Activated naive CD8-positive, alpha-beta T cell treated with anti-CD3 and anti-CD28 coated beads, Interleukin-2, amount 50 U/mL, for 24 hours (primary cell): ENCODE data around the gene LIPC.

Experiments
- ATAC-seq: fragments of 150-1000 bp; cut with Tn5 transposase; one replicate; pipeline ENCODE4 v1.10.0; 2021
- DNase-seq: peaks from one replicate; pipeline ENCODE4 v3.0.0; 2021
- H3K27ac Mint-ChIP-seq: one replicate; pipeline ENCODE4 v1.8.0; 2021; ENCODE audit warnings: mild to moderate bottlenecking, mixed read lengths
- H3K27me3 Mint-ChIP-seq: one replicate; pipeline ENCODE4 v1.8.0; 2021; ENCODE audit warnings: mixed read lengths
- H3K36me3 Mint-ChIP-seq: one replicate; pipeline ENCODE4 v1.8.0; 2021; ENCODE audit warnings: low read depth, mixed read lengths
- H3K4me1 Mint-ChIP-seq: one replicate; pipeline ENCODE4 v1.8.0; 2021; ENCODE audit warnings: mixed read lengths
- H3K4me3 Mint-ChIP-seq: one replicate; pipeline ENCODE4 v1.8.0; 2021; ENCODE audit warnings: mild to moderate bottlenecking, moderate library complexity, mixed read lengths
- H3K9me3 Mint-ChIP-seq: one replicate; pipeline ENCODE4 v1.8.0; 2021; ENCODE audit warnings: mixed read lengths

The LIPC gene

GRCh38 chr15:58398643-58399042 is 33.1 kb upstream of the LIPC start:
- Mint-ChIP-seq H3K4me1 (no peaks in the 10 kb centered on the region), H3K4me3 (no peak overlapping the region), H3K27me3 (no peaks in the 10 kb centered on the region), H3K9me3 (no peaks in the 10 kb centered on the region), H3K36me3 (no peaks in the 10 kb centered on the region), H3K27ac (no peak overlapping the region)
- ATAC-seq (no peak), DNase-seq (no peak)

- no peaks in the 10 kb centered on the region for H3K27me3 Mint-ChIP-seq
- no peak for DNase-seq
- no peaks in the 10 kb centered on the region for H3K9me3 Mint-ChIP-seq
- no peak for ATAC-seq
- no peaks in the 10 kb centered on the region for H3K4me1 Mint-ChIP-seq
- no peak overlapping the region for H3K4me3 Mint-ChIP-seq
- H3K27ac Mint-ChIP-seq, result no peak overlapping the region
- H3K36me3 Mint-ChIP-seq, result no peaks in the 10 kb centered on the region
Measured at GRCh38 chr15:58399739-58400138, 32.1 kb upstream of the LIPC start.

- no peak for ATAC-seq
- no peaks in the 10 kb centered on the region for H3K27me3 Mint-ChIP-seq
- no peak overlapping the region for H3K4me3 Mint-ChIP-seq
- no peak overlapping the region for H3K27ac Mint-ChIP-seq
- no peak for DNase-seq
- H3K36me3 Mint-ChIP-seq, result no peaks in the 10 kb centered on the region
- no peaks in the 10 kb centered on the region for H3K4me1 Mint-ChIP-seq
- H3K9me3 Mint-ChIP-seq, result no peaks in the 10 kb centered on the region
Measured at GRCh38 chr15:58401276-58401675, 30.5 kb upstream of the LIPC start.

GRCh38 chr15:58401991-58402649 is 29.7 kb upstream of the LIPC start:
- H3K9me3 Mint-ChIP-seq, result no peaks in the 10 kb centered on the region
- DNase-seq, result no peak
- ATAC-seq, result no peak
- no peaks in the 10 kb centered on the region for H3K27me3 Mint-ChIP-seq
- H3K4me1 Mint-ChIP-seq, result no peaks in the 10 kb centered on the region
- H3K27ac Mint-ChIP-seq, result no peak overlapping the region
- H3K4me3 Mint-ChIP-seq, result no peak overlapping the region
- no peaks in the 10 kb centered on the region for H3K36me3 Mint-ChIP-seq

GRCh38 chr15:58403581-58403980 is 28.2 kb upstream of the LIPC start:
- no peak overlapping the region for H3K4me3 Mint-ChIP-seq
- no peaks in the 10 kb centered on the region for H3K36me3 Mint-ChIP-seq

GRCh38 chr15:58404020-58404419 is 27.8 kb upstream of the LIPC start:
- H3K27ac Mint-ChIP-seq, result no peak overlapping the region
- peaks cover 1% of the 10 kb centered on the region for H3K4me1 Mint-ChIP-seq
- no peak overlapping the region for H3K4me3 Mint-ChIP-seq
- ATAC-seq (no peak), DNase-seq (no peak)
- H3K36me3 Mint-ChIP-seq, result no peaks in the 10 kb centered on the region
- no peaks in the 10 kb centered on the region for H3K9me3 Mint-ChIP-seq
- no peaks in the 10 kb centered on the region for H3K27me3 Mint-ChIP-seq

More at GRCh38 chr15:58403581-58403980, 28.2 kb upstream of the LIPC start:
- no peaks in the 10 kb centered on the region for H3K27me3 Mint-ChIP-seq
- no peak for DNase-seq
- ATAC-seq, result no peak
- no peaks in the 10 kb centered on the region for H3K4me1 Mint-ChIP-seq
- H3K9me3 Mint-ChIP-seq, result no peaks in the 10 kb centered on the region
- no peak overlapping the region for H3K27ac Mint-ChIP-seq

GRCh38 chr15:58404722-58405121 is 27.1 kb upstream of the LIPC start:
- ATAC-seq (no peak), DNase-seq (no peak)
- Mint-ChIP-seq H3K27me3 (no peaks in the 10 kb centered on the region), H3K4me1 (peaks cover 7% of the 10 kb centered on the region), H3K27ac (no peak overlapping the region), H3K9me3 (no peaks in the 10 kb centered on the region), H3K36me3 (no peaks in the 10 kb centered on the region), H3K4me3 (no peak overlapping the region)

- Mint-ChIP-seq H3K27ac (no peak overlapping the region), H3K27me3 (no peaks in the 10 kb centered on the region), H3K4me3 (no peak overlapping the region), H3K9me3 (no peaks in the 10 kb centered on the region), H3K36me3 (no peaks in the 10 kb centered on the region), H3K4me1 (peaks cover 18% of the 10 kb centered on the region)
- DNase-seq (no peak), ATAC-seq (no peak)
Measured at GRCh38 chr15:58405865-58406264, 25.9 kb upstream of the LIPC start.

- Mint-ChIP-seq H3K27ac (no peak overlapping the region), H3K9me3 (no peaks in the 10 kb centered on the region), H3K4me3 (no peak overlapping the region), H3K27me3 (no peaks in the 10 kb centered on the region), H3K36me3 (no peaks in the 10 kb centered on the region), H3K4me1 (peaks cover 23% of the 10 kb centered on the region)
- ATAC-seq (no peak), DNase-seq (no peak)
Measured at GRCh38 chr15:58406811-58407210, 25.0 kb upstream of the LIPC start.

- Mint-ChIP-seq H3K4me3 (no peak overlapping the region), H3K36me3 (no peaks in the 10 kb centered on the region), H3K27me3 (no peaks in the 10 kb centered on the region), H3K27ac (no peak overlapping the region), H3K9me3 (no peaks in the 10 kb centered on the region), H3K4me1 (peaks cover 25% of the 10 kb centered on the region)
- ATAC-seq, result no peak
- DNase-seq, result no peak
Measured at GRCh38 chr15:58407236-58407775, 24.5 kb upstream of the LIPC start.

- no peaks in the 10 kb centered on the region for H3K27me3 Mint-ChIP-seq
- peaks cover 25% of the 10 kb centered on the region for H3K4me1 Mint-ChIP-seq
- H3K27ac Mint-ChIP-seq, result no peak overlapping the region
- no peaks in the 10 kb centered on the region for H3K36me3 Mint-ChIP-seq
- ATAC-seq (no peak), DNase-seq (no peak)
- no peak overlapping the region for H3K4me3 Mint-ChIP-seq
- no peaks in the 10 kb centered on the region for H3K9me3 Mint-ChIP-seq
Measured at GRCh38 chr15:58407778-58408177, 24.0 kb upstream of the LIPC start.

GRCh38 chr15:58409861-58410260 is 21.9 kb upstream of the LIPC start:
- peak overlapping the region; percentile 81 for H3K4me3 Mint-ChIP-seq
- ATAC-seq, result no peak

GRCh38 chr15:58410353-58410752 is 21.4 kb upstream of the LIPC start:
- Mint-ChIP-seq H3K9me3 (no peaks in the 10 kb centered on the region), H3K27ac (peak overlapping the region; percentile 87), H3K36me3 (peaks cover 2% of the 10 kb centered on the region), H3K4me3 (peak overlapping the region; percentile 81), H3K4me1 (peaks cover 25% of the 10 kb centered on the region), H3K27me3 (no peaks in the 10 kb centered on the region)
- ATAC-seq (peak; percentile 87), DNase-seq (peak; percentile 40)

More at GRCh38 chr15:58409861-58410260, 21.9 kb upstream of the LIPC start:
- H3K27ac Mint-ChIP-seq, result peak overlapping the region; percentile 87
- DNase-seq, result no peak
- no peaks in the 10 kb centered on the region for H3K9me3 Mint-ChIP-seq
- H3K27me3 Mint-ChIP-seq, result no peaks in the 10 kb centered on the region
- peaks cover 25% of the 10 kb centered on the region for H3K4me1 Mint-ChIP-seq
- no peaks in the 10 kb centered on the region for H3K36me3 Mint-ChIP-seq

GRCh38 chr15:58413253-58413652 is 18.5 kb upstream of the LIPC start:
- Mint-ChIP-seq H3K27ac (no peak overlapping the region), H3K9me3 (peaks cover 4% of the 10 kb centered on the region), H3K4me1 (peaks cover 25% of the 10 kb centered on the region), H3K36me3 (peaks cover 7% of the 10 kb centered on the region), H3K4me3 (no peak overlapping the region), H3K27me3 (no peaks in the 10 kb centered on the region)
- ATAC-seq (no peak), DNase-seq (no peak)

GRCh38 chr15:58415636-58416035 is 16.2 kb upstream of the LIPC start:
- Mint-ChIP-seq H3K4me1 (peaks cover 18% of the 10 kb centered on the region), H3K9me3 (peaks cover 4% of the 10 kb centered on the region), H3K27me3 (no peaks in the 10 kb centered on the region), H3K36me3 (peaks cover 9% of the 10 kb centered on the region), H3K4me3 (no peak overlapping the region), H3K27ac (no peak overlapping the region)
- DNase-seq, result no peak
- no peak for ATAC-seq

- Mint-ChIP-seq H3K4me1 (peaks cover 20% of the 10 kb centered on the region), H3K4me3 (no peak overlapping the region), H3K27me3 (no peaks in the 10 kb centered on the region), H3K36me3 (peaks cover 9% of the 10 kb centered on the region), H3K27ac (no peak overlapping the region), H3K9me3 (peaks cover 4% of the 10 kb centered on the region)
- no peak for DNase-seq
- no peak for ATAC-seq
Measured at GRCh38 chr15:58416963-58417362, 14.8 kb upstream of the LIPC start.
